Esophagus muscularis mucosa (tissue), 3 donors: ENCODE data around the gene CABCOCO1.

Experiments used
- CTCF ChIP-seq, 3 experiments: fragments of 200-600 bp in 2 of 3; fragments of 450-650 bp in 1 of 3; sonication (generic) in 2 of 3; IDR thresholded peaks; one replicate each; pipeline ENCODE4 v1.5.1; 2017 to 2019; ENCODE audit warnings: antibody characterized with exemption in 3 of 3, mild to moderate bottlenecking in 2 of 3, moderate library complexity in 1 of 3
- POLR2A ChIP-seq: fragments of 450-650 bp; IDR thresholded peaks from one replicate; pipeline ENCODE4 v1.6.1; 2017; ENCODE audit warnings: antibody characterized with exemption, moderate library complexity, mild to moderate bottlenecking, low read depth

GRCh38 chr10:61635471-61635870 is 27.3 kb upstream of the CABCOCO1 start:
- no peak for TF ChIP-seq CTCF (IDR thresholded peaks at IDR 0.05)
- TF ChIP-seq POLR2A = no peak
